HG03342 (cell line): ENCODE measurements around the gene SLC36A4.
"Not testable (repeated sequence)": the region's sequence is repeated elsewhere in the genome, so short reads cannot be mapped to it uniquely, and the experiment has no call there.

ENCODE experiments used
- ATAC-seq: cut with Tn5 transposase; IDR thresholded peaks from one replicate; pipeline ENCODE4 v1.9.1; 2021; ENCODE audit warnings: mild to moderate bottlenecking, moderate library complexity; ENCODE audit not compliant: unreplicated experiment

SLC36A4 gene

GRCh38 chr11:93123351-93123898 lies 74.4 kb downstream of the SLC36A4 start:
- no peak for ATAC-seq

DNA sequence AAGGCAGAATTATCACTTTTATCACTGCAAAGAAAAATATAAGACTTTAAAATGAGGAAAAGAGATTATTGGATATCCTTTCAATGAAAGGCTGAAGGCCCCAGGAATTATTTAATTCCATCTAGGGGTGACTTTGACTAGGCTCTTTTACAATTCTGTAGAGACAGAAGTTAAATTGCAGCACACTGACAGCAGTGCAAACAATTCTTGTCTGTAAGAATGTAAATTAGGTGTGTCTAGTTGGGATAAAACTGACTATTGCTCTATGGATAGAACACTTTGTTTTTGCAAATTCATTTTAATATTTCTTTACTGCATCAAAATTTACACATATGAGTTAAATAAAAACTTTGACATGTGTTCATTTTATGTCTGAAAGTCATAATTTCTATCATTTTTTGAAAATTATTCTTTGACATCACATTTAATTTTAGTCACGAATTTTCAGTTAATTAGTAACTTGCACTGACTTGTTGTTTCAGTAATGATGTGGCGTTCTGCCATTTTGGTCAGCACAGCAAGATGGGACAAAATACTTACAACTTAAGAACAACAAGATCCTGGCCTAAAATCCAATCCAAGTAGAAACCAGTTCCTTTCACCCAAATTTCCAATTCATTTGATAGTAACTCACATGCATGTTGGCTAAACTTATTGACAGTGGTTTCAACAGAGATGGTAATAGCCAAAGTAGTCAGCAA lies 75.1 kb downstream of the SLC36A4 start:
- ATAC-seq = no peak

GRCh38 chr11:93118276-93118675 lies 79.5 kb downstream of the SLC36A4 start:
- no peak for ATAC-seq

GRCh38 chr11:93117565-93117964 lies 80.2 kb downstream of the SLC36A4 start:
- ATAC-seq = no peak

DNA sequence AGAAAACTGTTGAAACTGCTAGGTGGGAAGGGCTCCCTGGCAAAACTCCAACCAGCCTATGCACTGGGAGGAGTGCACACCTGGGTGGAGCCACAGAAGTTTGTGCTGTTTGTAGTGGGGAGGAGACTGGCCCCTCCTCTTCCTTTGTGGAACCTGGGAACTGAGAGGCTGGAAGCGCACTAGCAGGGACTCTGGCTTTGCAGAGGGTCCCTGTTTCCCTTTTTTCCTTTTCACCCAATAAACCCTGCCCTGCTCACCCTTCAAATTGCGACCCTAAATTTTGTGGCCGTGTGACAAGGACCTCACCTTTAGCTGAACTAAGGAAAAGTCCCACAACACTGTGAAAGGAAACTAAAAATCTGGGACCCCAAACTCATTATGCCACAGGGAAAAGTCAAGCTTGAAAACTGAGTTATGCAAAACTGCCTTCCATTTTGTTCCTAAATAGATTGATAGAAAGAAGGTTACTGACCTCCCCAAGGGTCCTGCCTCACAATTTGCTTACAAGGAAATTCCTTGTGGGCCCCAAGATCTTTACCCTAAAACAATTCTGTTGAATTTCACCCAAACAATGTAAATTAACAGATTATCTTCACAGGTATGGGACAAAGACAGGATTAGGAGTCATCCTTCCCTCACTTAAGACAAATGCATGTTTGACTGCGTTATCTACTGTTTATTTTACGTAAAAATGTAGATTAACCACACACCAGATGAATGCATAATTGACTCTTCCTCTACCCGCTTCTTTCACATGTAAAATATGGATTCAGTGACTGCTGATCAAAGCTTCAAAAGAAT lies 81.0 kb downstream of the SLC36A4 start:
- ATAC-seq = no peak

DNA sequence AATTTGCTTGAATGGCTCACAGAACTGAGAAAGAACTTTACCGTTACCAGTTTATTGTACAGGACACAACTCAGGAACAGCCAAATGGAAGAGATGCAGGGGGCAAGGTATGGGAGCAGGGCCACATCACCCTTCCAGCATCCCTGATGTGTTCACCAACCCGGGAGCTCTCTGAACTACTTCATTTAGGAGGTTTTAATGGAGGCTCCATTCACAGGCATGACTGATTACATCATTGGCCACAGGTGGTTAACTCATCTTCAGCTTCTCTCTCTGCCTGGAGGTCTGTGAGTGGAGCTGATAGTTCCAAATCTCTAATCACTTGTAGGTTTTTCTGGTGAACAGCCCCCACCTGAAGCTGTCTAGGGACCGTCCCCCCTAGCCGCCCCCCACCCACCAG lies 83.5 kb downstream of the SLC36A4 start:
- no peak for ATAC-seq

GRCh38 chr11:93113824-93114223 lies 84.0 kb downstream of the SLC36A4 start:
- no peak for ATAC-seq

- ATAC-seq = not testable (repeated sequence)
Measured at GRCh38 chr11:93111147-93111546, 86.6 kb downstream of the SLC36A4 start.

- no peak for ATAC-seq
Measured at GRCh38 chr11:93100211-93100610, 97.6 kb downstream of the SLC36A4 start.

DNA sequence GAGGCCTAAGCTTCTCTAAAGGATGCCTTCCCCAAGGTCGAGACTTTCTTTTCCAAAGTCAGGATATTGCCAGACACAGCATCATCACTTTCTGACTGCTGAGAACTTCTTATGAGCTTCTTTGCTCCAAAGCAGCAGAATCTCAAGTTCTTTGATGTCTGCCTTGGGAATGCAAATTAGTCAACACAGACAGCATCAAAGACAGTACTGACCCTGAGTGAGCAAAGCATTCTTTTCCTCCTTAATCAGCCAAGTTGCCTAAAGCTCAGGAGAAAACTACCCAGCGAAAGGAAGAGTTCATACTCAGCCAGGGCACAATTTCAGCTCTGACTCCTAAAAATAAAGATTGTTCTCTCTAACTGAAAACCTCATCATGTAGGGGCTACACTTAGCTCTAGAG lies 98.0 kb downstream of the SLC36A4 start:
- no peak for ATAC-seq
